Measurements from ENCODE around the gene SLC41A1. TPM values are rescaled to one million over a fixed set of nuclear protein-coding genes. Genes with fewer than 3 reads are reported as not detected.

Gene SLC41A1
- total and polyA plus RNA-seq, 9 of the 15 experiments (the other 6 are each of a cell fraction or from before 2014, with no cell fraction given), result 4.1 to 29.3 (median 11.4) TPM

GRCh38 chr1:205783904-205784303 lies 29.1 kb downstream of the SLC41A1 start:
- FAIRE-seq (no peak), ATAC-seq (peak; percentile 9; the same call in 1 of the 3 replicates), DNase-seq (ENCODE audit: extremely low read depth in 1 of 4, low spot score in 3 of 4) (no peak)
- H3K4me1 ChIP-seq (replicated peaks in 1 of 2; ENCODE audit: control insufficient read depth in 2 of 2, insufficient read depth in 2 of 2, low read length in 2 of 2), result peaks cover 7 to 20% of the 10 kb centered on the region in 2 experiments; a peak in 4 of 5 replicates
- H3K9me1 ChIP-seq (ENCODE audit: control insufficient read depth, insufficient read depth, low read length), result no peaks in the 10 kb centered on the region
- H3K36me3 ChIP-seq (ENCODE audit: control insufficient read depth, insufficient read depth, low read length), result no peaks in the 10 kb centered on the region
- no peaks in the 10 kb centered on the region for H3K79me2 ChIP-seq (ENCODE audit: control insufficient read depth, insufficient read depth, low read length)
- H3K4me3 ChIP-seq, result no peak overlapping the region
- peak overlapping the region; percentile 25; the same call in 1 of the 2 replicates for H2AFZ ChIP-seq (ENCODE audit: low read depth, low read length)
- intact Hi-C loops (cut with micrococcal nuclease) (loop anchor here (10.0 kb wide), 1 partner anchor 189 kb away; no protein-coding TSS in a partner anchor), in situ Hi-C loops (cut with MboI) (no loop called here)
- H3K27me3 ChIP-seq (ENCODE audit: control insufficient read depth in 2 of 2, insufficient read depth in 2 of 2, low read length in 2 of 2), result no peaks in the 10 kb centered on the region; a peak in 1 of 5 replicates
- ChIA-PET CTCF (ENCODE audit: low intra/inter-chr PET ratio) (no interaction called here), POLR2A (interaction anchor here (0.8 to 1.3 kb wide), 2 partner anchors 12 to 35 kb away, joined by 3 to 4 read pairs; no protein-coding TSS in a partner anchor)
- BruUV-seq (replicated peaks), result no TSS peak
- H4K20me1 ChIP-seq (replicated peaks; ENCODE audit: control insufficient read depth, insufficient read depth, low read length), result no peaks in the 10 kb centered on the region
- TF ChIP-seq HDAC8 (tag; IDR thresholded peaks at IDR 0.05) (no peak), FOXK1 (CRISPR knock-in tag; IDR thresholded peaks at IDR 0.05; ENCODE audit: borderline replicate concordance) (no peak), ZNF76 (CRISPR knock-in tag; IDR thresholded peaks at IDR 0.05; ENCODE audit: borderline replicate concordance) (no peak), ARHGAP35 (IDR thresholded peaks at IDR 0.05; ENCODE audit: partially characterized antibody) (no peak), SMAD2 (IDR thresholded peaks at IDR 0.05; ENCODE audit: low read depth, low read length) (no peak), ATF1 (CRISPR knock-in tag; IDR thresholded peaks at IDR 0.05) (no peak), ATF1 (tag; IDR thresholded peaks at IDR 0.05) (no peak), XRCC5 (IDR thresholded peaks at IDR 0.05; ENCODE audit: low read depth, low read length) (no peak), NFIC (IDR thresholded peaks at IDR 0.05) (no peak), TAF15 (IDR thresholded peaks at IDR 0.05; ENCODE audit: low read depth, low read length) (no peak), RBM25 (IDR thresholded peaks at IDR 0.05; ENCODE audit: low read depth, low read length, severe bottlenecking) (no peak), IRF2 (CRISPR knock-in tag; IDR thresholded peaks at IDR 0.05) (no peak), MCM5 (IDR thresholded peaks at IDR 0.05; ENCODE audit: low read depth) (no peak), SREBF2 (CRISPR knock-in tag; IDR thresholded peaks at IDR 0.05) (no peak), THRA (IDR thresholded peaks at IDR 0.05) (no peak)
- TF ChIP-seq, protein P1, sequence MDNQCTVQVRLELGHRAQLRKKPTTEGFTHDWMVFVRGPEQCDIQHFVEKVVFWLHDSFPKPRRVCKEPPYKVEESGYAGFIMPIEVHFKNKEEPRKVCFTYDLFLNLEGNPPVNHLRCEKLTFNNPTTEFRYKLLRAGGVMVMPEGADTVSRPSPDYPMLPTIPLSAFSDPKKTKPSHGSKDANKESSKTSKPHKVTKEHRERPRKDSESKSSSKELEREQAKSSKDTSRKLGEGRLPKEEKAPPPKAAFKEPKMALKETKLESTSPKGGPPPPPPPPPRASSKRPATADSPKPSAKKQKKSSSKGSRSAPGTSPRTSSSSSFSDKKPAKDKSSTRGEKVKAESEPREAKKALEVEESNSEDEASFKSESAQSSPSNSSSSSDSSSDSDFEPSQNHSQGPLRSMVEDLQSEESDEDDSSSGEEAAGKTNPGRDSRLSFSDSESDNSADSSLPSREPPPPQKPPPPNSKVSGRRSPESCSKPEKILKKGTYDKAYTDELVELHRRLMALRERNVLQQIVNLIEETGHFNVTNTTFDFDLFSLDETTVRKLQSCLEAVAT (IDR thresholded peaks at IDR 0.05), result no peak
- TF ChIP-seq, protein P2, sequence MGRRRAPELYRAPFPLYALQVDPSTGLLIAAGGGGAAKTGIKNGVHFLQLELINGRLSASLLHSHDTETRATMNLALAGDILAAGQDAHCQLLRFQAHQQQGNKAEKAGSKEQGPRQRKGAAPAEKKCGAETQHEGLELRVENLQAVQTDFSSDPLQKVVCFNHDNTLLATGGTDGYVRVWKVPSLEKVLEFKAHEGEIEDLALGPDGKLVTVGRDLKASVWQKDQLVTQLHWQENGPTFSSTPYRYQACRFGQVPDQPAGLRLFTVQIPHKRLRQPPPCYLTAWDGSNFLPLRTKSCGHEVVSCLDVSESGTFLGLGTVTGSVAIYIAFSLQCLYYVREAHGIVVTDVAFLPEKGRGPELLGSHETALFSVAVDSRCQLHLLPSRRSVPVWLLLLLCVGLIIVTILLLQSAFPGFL (CRISPR knock-in tag; IDR thresholded peaks at IDR 0.05), result no peak
- no peak overlapping the region for H3K27ac ChIP-seq (ENCODE audit: extremely low read depth, low read depth, low read length)
- H3K9me3 ChIP-seq (replicated peaks; ENCODE audit: control insufficient read depth, insufficient read depth, low read depth, low read length), result no peaks in the 10 kb centered on the region
- H3K4me2 ChIP-seq (ENCODE audit: insufficient read depth, low read length), result no peak overlapping the region; the same call in 1 of the 2 replicates
- H3K9ac ChIP-seq (ENCODE audit: insufficient read depth in 1 of 2, low read depth in 2 of 2, low read length in 2 of 2), result no peak overlapping the region
- 67% methylated on average over 4 of the region's 4 CpGs for WGBS (ENCODE audit: insufficient coverage, low coverage, missing lambda C conversion rate)

All from K562 (cell line).